ENCODE results near the gene ARHGEF2. TPM values are rescaled to one million over a fixed set of nuclear protein-coding genes. Genes with fewer than 3 reads are reported as not detected.

ARHGEF2 gene
- total and polyA plus RNA-seq, 9 of the 15 experiments (the other 6 are each of a cell fraction or from before 2014, with no cell fraction given), result 7.1 to 162 (median 62.2) TPM

GRCh38 chr1:155934097-155934935, 44.0 kb downstream of the ARHGEF2 start, which contains the start of gene KHDC4 (continued):
- TF ChIP-seq NFE2 (IDR thresholded peaks at IDR 0.05; ENCODE audit: low read depth), result peak; percentile 67
- TF ChIP-seq FOXK2 (conservative IDR thresholded peaks at IDR 0.05 in 1 of 2, IDR thresholded peaks at IDR 0.05 in 1 of 2; ENCODE audit: low read depth in 2 of 2), result peak; percentile 82 to 84
- no peak for TF ChIP-seq THRA (IDR thresholded peaks at IDR 0.05)
- no peak for TF ChIP-seq ZNF146 (CRISPR knock-in tag; IDR thresholded peaks at IDR 0.05; ENCODE audit: unreplicated experiment)
- TF ChIP-seq ZNF511 (CRISPR knock-in tag; IDR thresholded peaks at IDR 0.05), result peak; percentile 50; the same call in 1 of the 2 replicates
- no peak for TF ChIP-seq DLX4 (CRISPR knock-in tag; IDR thresholded peaks at IDR 0.05)
- no peak for TF ChIP-seq ZNF133 (CRISPR knock-in tag; IDR thresholded peaks at IDR 0.05)
- no peak for TF ChIP-seq SIRT6 (IDR thresholded peaks at IDR 0.05; ENCODE audit: low read depth, low read length)
- no peak for TF ChIP-seq HNRNPUL1 (IDR thresholded peaks at IDR 0.05; ENCODE audit: low read length)
- TF ChIP-seq MBD1 (CRISPR knock-in tag; IDR thresholded peaks at IDR 0.05), result no peak
- TF ChIP-seq RHOXF2B (CRISPR knock-in tag; conservative IDR thresholded peaks at IDR 0.05), result 0 out of 2 replicates have a peak, but pooled peaks have one; percentile 16
- TF ChIP-seq ZFX (CRISPR knock-in tag; IDR thresholded peaks at IDR 0.05), result peak; percentile 90
- no peak for TF ChIP-seq IRF1 (CRISPR knock-in tag; IDR thresholded peaks at IDR 0.05; ENCODE audit: borderline replicate concordance)
- TF ChIP-seq SMAD4 (CRISPR knock-in tag; conservative IDR thresholded peaks at IDR 0.05), result no peak; the same call in 1 of the 2 replicates
- TF ChIP-seq CBX2 (IDR thresholded peaks at IDR 0.05; ENCODE audit: insufficient read depth, low read length, poor library complexity, severe bottlenecking), result no peak
- peak; percentile 86; the same call in 1 of the 2 replicates for TF ChIP-seq CREB3 (tag; conservative IDR thresholded peaks at IDR 0.05; ENCODE audit: low read depth)
- peak; percentile 53; the same call in 1 of the 2 replicates for TF ChIP-seq KLF1 (tag; IDR thresholded peaks at IDR 0.05)
- TF ChIP-seq YBX1 (IDR thresholded peaks at IDR 0.05), result no peak
- no peak for TF ChIP-seq RBM39 (optimal IDR thresholded peaks at IDR 0.05; ENCODE audit: low read depth, low read length)
- no peak for TF ChIP-seq IRF2 (CRISPR knock-in tag; IDR thresholded peaks at IDR 0.05)
- TF ChIP-seq U2AF2 (optimal IDR thresholded peaks at IDR 0.05; ENCODE audit: low read depth, low read length), result no peak
- no peak; the same call in 1 of the 2 replicates for TF ChIP-seq NFATC3 (IDR thresholded peaks at IDR 0.05)

Data from K562 (cell line).